ENCODE data around the gene TTPAL.

Gene TTPAL

DNA sequence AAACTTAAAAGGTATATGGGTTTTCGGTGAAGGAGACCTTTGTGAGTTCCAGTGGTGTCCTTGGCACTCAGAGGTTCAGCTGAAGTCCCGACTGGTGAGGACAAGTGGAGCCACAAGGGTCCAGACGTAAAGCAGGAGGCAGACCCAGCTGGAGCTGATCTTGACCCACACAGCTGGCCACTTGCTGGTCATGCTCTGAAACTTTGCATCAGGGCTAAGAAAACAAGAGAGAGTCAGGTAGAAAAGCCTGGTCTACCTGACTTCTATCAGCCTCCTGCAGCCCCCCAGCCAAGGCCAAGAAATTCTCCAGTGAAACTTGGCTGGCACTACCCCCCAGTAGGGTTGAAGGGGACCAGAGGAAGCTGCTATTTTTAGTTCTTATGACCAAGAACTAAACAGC is 24.5 kb downstream of the TTPAL start:
- DNase-seq (ENCODE audit: low spot score), result no peak
- TF ChIP-seq, protein P1, sequence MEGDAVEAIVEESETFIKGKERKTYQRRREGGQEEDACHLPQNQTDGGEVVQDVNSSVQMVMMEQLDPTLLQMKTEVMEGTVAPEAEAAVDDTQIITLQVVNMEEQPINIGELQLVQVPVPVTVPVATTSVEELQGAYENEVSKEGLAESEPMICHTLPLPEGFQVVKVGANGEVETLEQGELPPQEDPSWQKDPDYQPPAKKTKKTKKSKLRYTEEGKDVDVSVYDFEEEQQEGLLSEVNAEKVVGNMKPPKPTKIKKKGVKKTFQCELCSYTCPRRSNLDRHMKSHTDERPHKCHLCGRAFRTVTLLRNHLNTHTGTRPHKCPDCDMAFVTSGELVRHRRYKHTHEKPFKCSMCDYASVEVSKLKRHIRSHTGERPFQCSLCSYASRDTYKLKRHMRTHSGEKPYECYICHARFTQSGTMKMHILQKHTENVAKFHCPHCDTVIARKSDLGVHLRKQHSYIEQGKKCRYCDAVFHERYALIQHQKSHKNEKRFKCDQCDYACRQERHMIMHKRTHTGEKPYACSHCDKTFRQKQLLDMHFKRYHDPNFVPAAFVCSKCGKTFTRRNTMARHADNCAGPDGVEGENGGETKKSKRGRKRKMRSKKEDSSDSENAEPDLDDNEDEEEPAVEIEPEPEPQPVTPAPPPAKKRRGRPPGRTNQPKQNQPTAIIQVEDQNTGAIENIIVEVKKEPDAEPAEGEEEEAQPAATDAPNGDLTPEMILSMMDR (IDR thresholded peaks at IDR 0.05; ENCODE audit: extremely low read depth, insufficient read depth, missing control alignments), result no peak
- in situ Hi-C loops (cut with MboI; ENCODE audit: low pct_unique_long_range_greater_than_20kb, low sequenced_read_pairs, unreplicated experiment), result no loop called here

DNA sequence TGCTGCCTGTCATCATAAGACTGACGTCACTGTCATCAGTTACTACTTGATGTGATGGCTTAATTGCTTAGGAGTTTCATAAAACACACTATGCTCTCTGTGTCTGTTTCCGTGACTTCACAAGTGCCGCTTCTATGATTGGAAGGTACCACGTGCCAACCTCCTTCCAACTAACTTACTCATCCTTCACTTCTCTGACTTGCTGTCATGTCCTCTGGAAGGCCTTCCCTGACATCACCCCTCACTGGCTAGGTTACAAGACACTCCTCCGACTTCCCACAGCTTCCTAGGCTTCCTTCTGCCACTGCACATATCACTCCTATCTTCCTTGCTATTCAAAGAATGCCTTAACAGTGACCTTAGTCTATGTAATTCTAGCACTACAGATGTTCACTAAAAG is 25.8 kb downstream of the TTPAL start:
- no peak for DNase-seq (ENCODE audit: low spot score)
- in situ Hi-C loops (cut with MboI; ENCODE audit: low pct_unique_long_range_greater_than_20kb, low sequenced_read_pairs, unreplicated experiment), result no loop called here

DNA sequence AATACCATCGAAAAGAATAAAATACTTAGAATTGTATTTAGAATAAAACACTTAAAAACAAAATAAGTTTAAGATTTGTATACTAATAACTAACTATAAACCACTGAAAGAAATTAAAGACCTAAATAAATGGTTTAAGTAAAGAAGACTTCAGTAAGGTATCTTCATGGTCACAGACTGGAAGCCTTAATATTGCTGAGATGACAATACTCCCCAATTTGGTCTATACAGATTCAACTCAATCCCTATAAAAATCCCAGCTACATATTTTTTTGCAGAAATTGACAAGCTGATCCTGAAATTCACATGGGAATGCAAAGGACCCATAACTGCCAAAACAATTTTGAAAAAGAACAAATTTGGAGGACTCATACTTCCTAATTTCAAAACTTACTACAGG is 27.3 kb downstream of the TTPAL start:
- DNase-seq (ENCODE audit: low spot score), result no peak
- TF ChIP-seq, protein P1 (IDR thresholded peaks at IDR 0.05; ENCODE audit: extremely low read depth, insufficient read depth, missing control alignments), result no peak
- in situ Hi-C loops (cut with MboI; ENCODE audit: low pct_unique_long_range_greater_than_20kb, low sequenced_read_pairs, unreplicated experiment), result no loop called here

More for the DNA sequence above, 25.8 kb downstream of the TTPAL start:
- TF ChIP-seq, protein P1 (IDR thresholded peaks at IDR 0.05; ENCODE audit: extremely low read depth, insufficient read depth, missing control alignments), result no peak

DNA sequence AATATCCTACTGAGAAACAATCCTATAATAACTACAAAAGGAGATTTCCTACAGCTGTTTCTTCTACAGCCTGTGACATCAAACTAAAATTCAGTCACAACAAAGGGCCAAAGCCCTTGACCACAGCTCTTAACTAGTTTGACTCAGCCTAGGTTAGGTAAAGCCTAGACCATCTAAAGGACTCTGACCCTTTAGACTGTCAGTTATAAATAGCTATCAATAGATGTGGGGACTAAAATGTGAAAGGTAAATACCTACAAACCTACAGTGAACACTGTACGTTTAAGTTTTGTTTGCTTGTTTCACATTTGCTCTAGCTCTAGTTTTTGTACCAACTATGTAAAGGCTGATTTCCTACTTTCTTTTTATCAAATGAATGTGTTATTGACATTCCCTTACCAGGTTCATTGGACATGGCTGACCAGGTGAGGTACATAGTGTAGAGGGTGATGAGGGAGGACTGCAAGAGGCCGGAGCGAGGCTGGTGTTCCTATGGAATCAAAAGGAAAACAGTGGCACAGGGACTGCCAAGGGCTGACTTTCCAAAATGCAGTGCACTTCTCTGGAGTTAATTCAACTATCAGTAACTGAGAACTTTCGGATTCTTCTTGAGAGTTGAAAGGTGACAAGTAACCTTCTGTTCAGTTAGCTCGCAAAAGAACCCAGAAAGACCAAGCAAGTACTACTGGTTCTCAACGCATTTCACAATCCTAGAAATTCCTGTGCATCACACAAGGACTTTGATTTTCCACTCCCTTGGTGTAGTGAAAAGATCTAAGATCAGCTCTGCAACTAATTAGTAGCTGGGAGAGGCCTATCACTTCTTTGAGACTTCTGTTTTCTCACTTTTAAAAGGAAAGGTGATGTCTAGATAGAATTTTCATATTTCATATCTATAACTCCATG is 29.0 kb downstream of the TTPAL start:
- TF ChIP-seq, protein P1 (IDR thresholded peaks at IDR 0.05; ENCODE audit: extremely low read depth, insufficient read depth, missing control alignments), result no peak
- DNase-seq (ENCODE audit: low spot score), result no peak
- in situ Hi-C loops (cut with MboI; ENCODE audit: low pct_unique_long_range_greater_than_20kb, low sequenced_read_pairs, unreplicated experiment), result no loop called here

DNA sequence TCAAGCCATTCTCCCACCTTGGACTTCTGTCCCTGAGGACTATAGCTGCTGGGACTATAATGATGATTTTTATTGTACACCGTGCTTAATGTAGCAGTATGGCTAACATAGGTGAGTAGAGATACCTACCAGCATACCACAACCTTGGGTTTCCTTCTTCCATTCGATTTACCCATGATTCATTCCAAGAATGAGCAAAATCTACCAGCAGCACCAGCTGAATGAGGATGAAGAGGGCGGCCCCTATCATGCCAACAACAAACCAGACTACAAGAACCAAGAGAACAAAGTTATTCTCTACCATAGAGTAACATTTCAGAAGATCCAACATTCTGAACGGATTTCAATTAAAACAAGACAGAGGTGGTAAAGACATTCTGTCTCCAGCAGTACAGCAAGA is 34.1 kb downstream of the TTPAL start:
- no peak for DNase-seq (ENCODE audit: low spot score)
- in situ Hi-C loops (cut with MboI; ENCODE audit: low pct_unique_long_range_greater_than_20kb, low sequenced_read_pairs, unreplicated experiment), result no loop called here
- TF ChIP-seq, protein P1 (IDR thresholded peaks at IDR 0.05; ENCODE audit: extremely low read depth, insufficient read depth, missing control alignments), result no peak

DNA sequence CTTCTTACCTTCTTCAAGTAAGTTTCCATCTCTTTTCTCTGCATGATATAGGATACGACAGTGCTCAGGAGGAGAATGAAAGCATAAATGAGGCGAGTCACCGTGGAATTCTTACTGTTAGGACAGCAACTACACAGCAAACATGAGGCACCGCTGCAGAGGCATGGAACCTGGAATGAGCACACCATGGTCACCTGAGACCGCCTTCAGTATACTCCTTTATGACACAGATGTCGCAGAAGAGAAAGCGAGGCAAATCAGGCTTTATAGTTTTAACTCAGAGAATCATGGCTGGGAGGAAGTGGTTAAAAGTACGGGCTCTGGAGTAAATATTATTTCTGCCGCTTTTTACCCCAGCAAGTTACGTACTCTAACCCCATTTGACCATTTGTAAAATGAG is 38.2 kb downstream of the TTPAL start:
- TF ChIP-seq, protein P1 (IDR thresholded peaks at IDR 0.05; ENCODE audit: extremely low read depth, insufficient read depth, missing control alignments), result no peak
- DNase-seq (ENCODE audit: low spot score), result no peak
- in situ Hi-C loops (cut with MboI; ENCODE audit: low pct_unique_long_range_greater_than_20kb, low sequenced_read_pairs, unreplicated experiment), result no loop called here

Data from GM13977 (cell line).